Neural progenitor cell (in vitro differentiated cells): ENCODE results near the gene ROR2. TPM values are rescaled to one million over a fixed set of nuclear protein-coding genes. Genes with fewer than 3 reads are reported as not detected.

Experiments
- DNase-seq: peaks from one replicate; pipeline ENCODE4 v3.0.0-alpha.2; 2016; ENCODE audit warnings: low spot score
- H2AFZ ChIP-seq: fragments of 200-600 bp; sonication (generic); replicated peaks from 2 replicates; pipeline ENCODE4 v1.6.1; 2016; ENCODE audit warnings: antibody characterized with exemption
- H3F3A ChIP-seq: fragments of 200-600 bp; sonication (generic); 2 replicates; pipeline ENCODE4 v1.6.1; 2016; ENCODE audit warnings: antibody characterized with exemption, low read depth
- H3K27ac ChIP-seq: fragments of 200-600 bp; sonication (generic); 2 replicates; pipeline ENCODE4 v1.5.1; 2016; ENCODE audit warnings: mild to moderate bottlenecking
- H3K27me3 ChIP-seq: fragments of 200-600 bp; sonication (generic); 2 replicates; pipeline ENCODE4 v1.6.1; 2016; ENCODE audit warnings: mild to moderate bottlenecking, moderate library complexity
- H3K36me3 ChIP-seq: fragments of 200-600 bp; sonication (generic); 2 replicates; pipeline ENCODE4 v1.5.1; 2016
- H3K4me1 ChIP-seq: fragments of 200-600 bp; sonication (generic); 2 replicates; pipeline ENCODE4 v1.6.1; 2016; ENCODE audit warnings: mixed run types
- H3K4me2 ChIP-seq: fragments of 200-600 bp; sonication (generic); 2 replicates; pipeline ENCODE4 v1.6.1; 2016
- H3K4me3 ChIP-seq: fragments of 200-600 bp; sonication (generic); 2 replicates; pipeline ENCODE4 v1.5.1; 2016
- H3K79me2 ChIP-seq: fragments of 200-600 bp; sonication (generic); 2 replicates; pipeline ENCODE4 v1.6.1; 2016; ENCODE audit warnings: low read depth
- H3K9ac ChIP-seq: fragments of 200-600 bp; sonication (generic); 2 replicates; pipeline ENCODE4 v1.6.1; 2016
- H3K9me3 ChIP-seq: fragments of 200-600 bp; sonication (generic); 2 replicates; pipeline ENCODE4 v1.5.1; 2016; ENCODE audit warnings: low read depth
- H4K20me1 ChIP-seq: fragments of 200-600 bp; sonication (generic); 2 replicates; pipeline ENCODE4 v1.6.1; 2016; ENCODE audit warnings: low read depth
- H3K27ac Mint-ChIP-seq: 3 replicates; pipeline ENCODE4 v1.8.0; 2021; ENCODE audit warnings: mixed read lengths
- H3K27me3 Mint-ChIP-seq: 2 replicates; pipeline ENCODE4 v1.8.0; 2022; ENCODE audit warnings: low read depth, mild to moderate bottlenecking, inconsistent platforms, moderate library complexity, mixed read lengths; ENCODE audit not compliant: insufficient read depth
- H3K36me3 Mint-ChIP-seq: 3 replicates; pipeline ENCODE4 v1.8.0; 2021; ENCODE audit warnings: mixed read lengths
- H3K4me1 Mint-ChIP-seq: 3 replicates; pipeline ENCODE4 v1.8.0; 2021; ENCODE audit warnings: mixed read lengths
- H3K4me3 Mint-ChIP-seq: 3 replicates; pipeline ENCODE4 v1.8.0; 2021; ENCODE audit warnings: mild to moderate bottlenecking, moderate library complexity, mixed read lengths
- H3K9me3 Mint-ChIP-seq: 3 replicates; pipeline ENCODE4 v1.8.0; 2020; ENCODE audit warnings: mixed read lengths
- CTCF ChIP-seq: fragments of 200-600 bp; sonication (generic); IDR thresholded peaks from 2 replicates; pipeline ENCODE4 v1.5.1; 2017; ENCODE audit warnings: antibody characterized with exemption, mild to moderate bottlenecking
- EZH2 ChIP-seq: fragments of 200-600 bp; sonication (generic); IDR thresholded peaks from 2 replicates; pipeline ENCODE4 v1.6.1; 2017; ENCODE audit warnings: antibody characterized with exemption, mild to moderate bottlenecking, moderate library complexity
- EZH2phosphoT487 ChIP-seq: fragments of 200-600 bp; sonication (generic); IDR thresholded peaks from 2 replicates; pipeline ENCODE4 v1.6.1; 2017; ENCODE audit warnings: antibody characterized with exemption
- total RNA-seq: library from RNA; depleted of rRNA; stranded (reverse); fragments of >200 nt; gene quantifications from 2 replicates; pipeline ENCODE4 v1.2.3, GENCODE V29; 2015; ENCODE audit warnings: low replicate concordance

The ROR2 gene
- total RNA-seq, 1 donor from 2014 or later = 20.1 TPM

DNA sequence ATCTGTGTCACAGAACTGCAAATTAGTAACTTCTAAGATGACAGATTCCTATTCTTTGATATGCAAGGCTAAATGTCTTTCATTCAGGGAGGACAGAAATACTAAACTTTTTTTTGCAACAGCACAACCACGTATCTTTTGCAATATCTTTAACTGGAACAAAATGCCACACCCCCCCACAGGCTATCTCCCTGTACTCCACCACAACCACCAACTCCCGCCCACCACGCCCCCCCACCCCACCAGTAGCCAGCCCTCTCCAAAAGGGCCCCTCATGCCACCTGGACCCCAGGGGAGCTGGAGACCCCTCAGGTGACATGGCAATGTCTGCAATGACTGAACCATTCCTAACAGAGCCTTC, 131.8 kb downstream of the ROR2 start:
- Histone ChIP-seq H3K4me3 (no peak overlapping the region), H3K9me3 (no peaks in the 10 kb centered on the region), H3K27me3 (no peaks in the 10 kb centered on the region), H3K4me2 (peak overlapping the region; percentile 25), H3K27ac (no peak overlapping the region), H3K79me2 (peaks cover 44% of the 10 kb centered on the region), H3K4me1 (peaks cover 22% of the 10 kb centered on the region), H3K36me3 (no peaks in the 10 kb centered on the region), H3K9ac (no peak overlapping the region), H4K20me1 (peaks cover 37% of the 10 kb centered on the region), H3F3A (no peaks in the 10 kb centered on the region), H2AFZ (no peak overlapping the region)
- TF ChIP-seq CTCF (no peak), EZH2 (no peak), EZH2phosphoT487 (no peak)
- Mint-ChIP-seq H3K36me3 (peaks cover 12% of the 10 kb centered on the region), H3K4me1 (peaks cover 38% of the 10 kb centered on the region), H3K27me3 (peaks cover 2% of the 10 kb centered on the region), H3K9me3 (peaks cover 15% of the 10 kb centered on the region), H3K4me3 (no peak overlapping the region), H3K27ac (peak overlapping the region; percentile 73)
- no peak for DNase-seq

GRCh38 chr9:91817493-91818224, 132.4 kb downstream of the ROR2 start:
- Mint-ChIP-seq H3K27ac (peak overlapping the region; percentile 73), H3K36me3 (peaks cover 8% of the 10 kb centered on the region), H3K9me3 (peaks cover 11% of the 10 kb centered on the region), H3K4me3 (no peak overlapping the region), H3K4me1 (peaks cover 38% of the 10 kb centered on the region), H3K27me3 (peaks cover 2% of the 10 kb centered on the region)
- no peaks in the 10 kb centered on the region for H3K9me3 ChIP-seq
- H3K9ac ChIP-seq = no peak overlapping the region
- H4K20me1 ChIP-seq = peaks cover 42% of the 10 kb centered on the region
- no peak overlapping the region for H3K27ac ChIP-seq
- peak; percentile 59 for DNase-seq
- peaks cover 48% of the 10 kb centered on the region for H3K79me2 ChIP-seq
- no peaks in the 10 kb centered on the region for H3K36me3 ChIP-seq
- TF ChIP-seq CTCF = no peak
- no peak for TF ChIP-seq EZH2phosphoT487
- TF ChIP-seq EZH2 = no peak
- H3K4me3 ChIP-seq = no peak overlapping the region
- no peaks in the 10 kb centered on the region for H3F3A ChIP-seq
- H3K4me2 ChIP-seq = peak overlapping the region; percentile 25
- H2AFZ ChIP-seq = no peak overlapping the region
- H3K4me1 ChIP-seq = peaks cover 22% of the 10 kb centered on the region
- no peaks in the 10 kb centered on the region for H3K27me3 ChIP-seq

DNA sequence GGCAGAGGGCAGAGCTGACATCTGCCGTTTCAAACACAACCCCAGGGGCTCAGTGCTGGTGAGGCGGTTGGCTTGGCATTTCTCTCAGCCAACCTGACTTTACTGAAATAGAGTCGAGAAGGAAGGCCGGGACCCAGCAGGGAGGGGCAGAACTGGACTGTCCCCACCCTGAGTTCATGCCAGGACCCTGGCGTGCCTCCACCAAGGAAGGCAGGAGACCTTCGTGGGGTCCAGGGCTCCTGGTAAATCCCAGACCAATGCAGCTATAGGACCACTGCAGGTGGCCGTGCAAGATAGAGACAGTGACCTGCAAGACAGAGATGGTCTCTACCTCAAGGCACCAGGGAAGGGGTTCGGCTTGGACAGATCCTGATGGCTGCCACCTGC, 132.9 kb downstream of the ROR2 start:
- Histone ChIP-seq H3F3A (no peaks in the 10 kb centered on the region), H3K9me3 (no peaks in the 10 kb centered on the region), H3K4me1 (peaks cover 25% of the 10 kb centered on the region), H4K20me1 (peaks cover 48% of the 10 kb centered on the region), H3K4me3 (no peak overlapping the region), H3K79me2 (peaks cover 48% of the 10 kb centered on the region), H3K4me2 (peak overlapping the region; percentile 25), H2AFZ (no peak overlapping the region), H3K9ac (no peak overlapping the region), H3K27ac (no peak overlapping the region), H3K36me3 (no peaks in the 10 kb centered on the region), H3K27me3 (no peaks in the 10 kb centered on the region)
- H3K36me3 Mint-ChIP-seq = peaks cover 7% of the 10 kb centered on the region
- no peak overlapping the region for H3K4me3 Mint-ChIP-seq
- peaks cover 39% of the 10 kb centered on the region for H3K4me1 Mint-ChIP-seq
- TF ChIP-seq CTCF (no peak), EZH2phosphoT487 (no peak), EZH2 (no peak)
- H3K9me3 Mint-ChIP-seq = peaks cover 9% of the 10 kb centered on the region
- H3K27ac Mint-ChIP-seq = peak overlapping the region; percentile 40
- no peak for DNase-seq
- peaks cover 2% of the 10 kb centered on the region for H3K27me3 Mint-ChIP-seq
